ENCODE measurements around the gene INCA1.
A peak's percentile ranks its signal among the peaks of the same experiment; 100 is the strongest.

Gene INCA1

DNA sequence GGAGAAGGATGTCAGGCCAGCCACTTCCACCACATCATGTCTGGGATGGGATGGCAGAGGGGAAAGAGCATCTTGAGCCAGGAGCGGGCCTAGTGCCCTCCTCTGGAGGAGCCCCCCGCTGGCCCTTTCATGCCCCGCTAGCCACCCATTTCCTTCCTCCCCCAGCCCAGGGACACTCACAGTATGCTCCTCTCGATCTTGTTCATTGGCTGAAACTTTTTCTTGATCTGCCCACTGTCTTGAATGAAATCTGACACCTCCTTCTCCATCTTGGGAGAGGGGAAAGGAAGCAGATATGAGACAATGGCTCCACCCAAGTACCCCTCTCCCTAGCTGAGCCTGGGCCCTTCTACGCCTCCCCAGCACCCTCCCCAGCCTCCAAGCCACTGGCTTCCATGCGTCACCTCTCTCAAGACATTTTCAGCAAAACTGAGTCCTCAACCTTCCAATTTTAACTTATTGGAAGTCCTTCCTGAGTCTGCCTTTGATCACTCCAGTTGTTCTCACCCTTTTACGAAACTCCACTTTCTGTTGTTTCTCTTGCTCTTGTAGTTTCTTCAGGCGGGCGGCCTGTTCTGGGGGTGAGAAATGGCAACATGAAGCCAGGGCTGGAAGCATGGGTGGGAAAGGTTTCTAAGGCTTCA lies 36.9 kb downstream of the INCA1 start:
- H3K36me3 ChIP-seq (ENCODE audit: control insufficient read depth in 4 of 4, insufficient read depth in 4 of 4, low read length in 3 of 4): peaks cover 7 to 23% (median 20%) of the 10 kb centered on the region in 4 experiments
- H3K4me3 ChIP-seq (ENCODE audit: control insufficient read depth in 1 of 7, extremely low read depth in 1 of 7, insufficient read depth in 4 of 7, low read depth in 2 of 7, low read length in 6 of 7): no peak overlapping the region
- ChIA-PET POLR2A (no interaction called here), CTCF (interaction anchor here (1.2 kb wide), 2 partner anchors 12 to 24 kb away, joined by 3 read pairs; partner anchors contain the start of gene PFN1)
- no peaks in the 10 kb centered on the region for H3K27me3 ChIP-seq (replicated peaks in 2 of 5; ENCODE audit: control insufficient read depth in 4 of 5, insufficient read depth in 5 of 5, low read length in 4 of 5)
- WGBS (ENCODE audit: insufficient coverage): 89% methylated on average over 5 of the region's 9 CpGs
- H3K9me3 ChIP-seq (ENCODE audit: control extremely low read depth in 1 of 5, control insufficient read depth in 4 of 5, insufficient read depth in 2 of 5, low read depth in 1 of 5, low read length in 4 of 5): no peaks in the 10 kb centered on the region
- peaks cover 0 to under 1% (median 0%) of the 10 kb centered on the region in 4 experiments for H3K4me1 ChIP-seq (ENCODE audit: control extremely low read depth in 1 of 4, control insufficient read depth in 4 of 4, insufficient read depth in 4 of 4, low read length in 3 of 4)
- no peak overlapping the region for H3K27ac ChIP-seq (ENCODE audit: insufficient read depth in 1 of 2, low read depth in 1 of 2, low read length in 2 of 2, poor library complexity in 1 of 2, severe bottlenecking in 2 of 2)
- DNase-seq: no peak

DNA sequence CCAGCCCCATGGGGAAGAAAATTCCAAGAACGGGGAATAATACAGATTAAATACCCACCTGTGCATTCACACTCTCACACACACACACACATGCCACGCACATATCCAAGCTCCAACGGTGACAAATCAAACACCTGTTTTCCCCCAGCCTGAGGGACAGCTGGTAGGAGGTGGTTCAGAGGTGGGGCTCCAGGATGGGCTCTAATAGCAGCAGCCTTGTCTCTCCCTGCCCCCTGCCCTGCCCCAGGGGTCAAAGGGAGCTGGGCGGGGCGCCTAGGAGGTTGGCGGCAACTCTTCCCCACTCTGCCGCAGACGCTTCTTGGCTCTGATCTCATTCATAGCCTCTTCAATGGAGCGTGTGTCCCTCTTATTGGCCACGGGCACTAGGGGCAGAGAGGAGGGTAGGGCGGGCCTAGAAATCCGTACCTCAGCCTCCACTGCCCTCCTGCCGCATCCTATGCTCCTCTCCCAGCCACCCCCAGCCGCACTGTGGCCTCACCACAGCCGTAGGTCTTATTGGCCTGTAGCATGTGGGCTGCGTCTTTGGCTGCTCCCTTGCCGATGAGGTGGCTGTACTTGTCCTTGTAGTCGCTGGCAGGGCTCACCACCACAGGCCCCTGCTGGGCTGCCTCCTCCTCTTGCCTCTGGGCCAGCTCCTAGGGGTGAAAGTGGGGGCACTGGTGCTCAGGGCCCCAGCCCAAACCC lies 37.9 kb downstream of the INCA1 start:
- ChIA-PET POLR2A (no interaction called here), CTCF (interaction anchor here (1.2 to 8.5 kb wide), 4 partner anchors 7 to 23 kb away, joined by 3 to 69 read pairs (median 3); partner anchors contain the start of genes PFN1 and SPAG7)
- H3K4me1 ChIP-seq (ENCODE audit: control extremely low read depth in 1 of 4, control insufficient read depth in 4 of 4, insufficient read depth in 4 of 4, low read length in 3 of 4): no peaks in the 10 kb centered on the region
- H3K4me3 ChIP-seq (ENCODE audit: control insufficient read depth in 1 of 7, extremely low read depth in 1 of 7, insufficient read depth in 4 of 7, low read depth in 2 of 7, low read length in 6 of 7): no peak overlapping the region
- no peak for DNase-seq
- 98% methylated on average over 7 of the region's 18 CpGs for WGBS (ENCODE audit: insufficient coverage)
- H3K36me3 ChIP-seq (ENCODE audit: control insufficient read depth in 4 of 4, insufficient read depth in 4 of 4, low read length in 3 of 4): peaks cover 7 to 23% (median 20%) of the 10 kb centered on the region in 4 experiments
- H3K27ac ChIP-seq (ENCODE audit: insufficient read depth in 1 of 2, low read depth in 1 of 2, low read length in 2 of 2, poor library complexity in 1 of 2, severe bottlenecking in 2 of 2): no peak overlapping the region
- H3K9me3 ChIP-seq (ENCODE audit: control extremely low read depth in 1 of 5, control insufficient read depth in 4 of 5, insufficient read depth in 2 of 5, low read depth in 1 of 5, low read length in 4 of 5): no peaks in the 10 kb centered on the region
- H3K27me3 ChIP-seq (replicated peaks in 2 of 5; ENCODE audit: control insufficient read depth in 4 of 5, insufficient read depth in 5 of 5, low read length in 4 of 5): no peaks in the 10 kb centered on the region

DNA sequence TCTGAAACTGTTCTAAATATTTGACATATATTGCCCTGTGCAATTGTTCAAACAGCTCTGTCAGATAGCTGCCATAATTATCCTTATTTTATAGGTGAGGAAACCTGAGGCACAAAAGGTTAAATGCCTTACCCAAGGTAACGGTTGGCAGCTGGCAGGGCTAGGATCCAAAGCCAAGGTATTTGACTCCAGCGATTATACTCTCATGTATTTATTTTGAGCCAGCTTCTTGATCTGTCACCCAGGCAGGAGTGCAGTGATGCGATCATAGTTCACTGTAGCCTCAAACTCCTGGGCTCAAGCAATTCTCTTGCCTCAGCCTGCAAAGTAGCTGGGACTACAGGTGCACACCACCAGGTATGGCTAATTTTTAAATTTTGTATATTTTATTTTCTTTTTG lies 39.2 kb downstream of the INCA1 start:
- DNase-seq: no peak
- H3K36me3 ChIP-seq (ENCODE audit: control insufficient read depth in 4 of 4, insufficient read depth in 4 of 4, low read length in 3 of 4): peaks cover 7 to 23% (median 20%) of the 10 kb centered on the region in 4 experiments
- H3K27ac ChIP-seq (ENCODE audit: insufficient read depth in 1 of 2, low read depth in 1 of 2, low read length in 2 of 2, poor library complexity in 1 of 2, severe bottlenecking in 2 of 2): no peak overlapping the region
- no peak overlapping the region for H3K4me3 ChIP-seq (ENCODE audit: control insufficient read depth in 1 of 7, extremely low read depth in 1 of 7, insufficient read depth in 4 of 7, low read depth in 2 of 7, low read length in 6 of 7)
- no peaks in the 10 kb centered on the region for H3K9me3 ChIP-seq (ENCODE audit: control extremely low read depth in 1 of 5, control insufficient read depth in 4 of 5, insufficient read depth in 2 of 5, low read depth in 1 of 5, low read length in 4 of 5)
- H3K27me3 ChIP-seq (replicated peaks in 2 of 5; ENCODE audit: control insufficient read depth in 4 of 5, insufficient read depth in 5 of 5, low read length in 4 of 5): no peaks in the 10 kb centered on the region
- 94% methylated on average over 3 of the region's 3 CpGs for WGBS (ENCODE audit: insufficient coverage)
- ChIA-PET POLR2A (no interaction called here), CTCF (interaction anchor here (1.0 to 8.5 kb wide), 4 partner anchors 8 to 49 kb away, joined by 3 to 69 read pairs (median 4); partner anchors contain the start of genes RNF167, SLC25A11 and SPAG7)
- H3K4me1 ChIP-seq (ENCODE audit: control extremely low read depth in 1 of 4, control insufficient read depth in 4 of 4, insufficient read depth in 4 of 4, low read length in 3 of 4): no peaks in the 10 kb centered on the region

DNA sequence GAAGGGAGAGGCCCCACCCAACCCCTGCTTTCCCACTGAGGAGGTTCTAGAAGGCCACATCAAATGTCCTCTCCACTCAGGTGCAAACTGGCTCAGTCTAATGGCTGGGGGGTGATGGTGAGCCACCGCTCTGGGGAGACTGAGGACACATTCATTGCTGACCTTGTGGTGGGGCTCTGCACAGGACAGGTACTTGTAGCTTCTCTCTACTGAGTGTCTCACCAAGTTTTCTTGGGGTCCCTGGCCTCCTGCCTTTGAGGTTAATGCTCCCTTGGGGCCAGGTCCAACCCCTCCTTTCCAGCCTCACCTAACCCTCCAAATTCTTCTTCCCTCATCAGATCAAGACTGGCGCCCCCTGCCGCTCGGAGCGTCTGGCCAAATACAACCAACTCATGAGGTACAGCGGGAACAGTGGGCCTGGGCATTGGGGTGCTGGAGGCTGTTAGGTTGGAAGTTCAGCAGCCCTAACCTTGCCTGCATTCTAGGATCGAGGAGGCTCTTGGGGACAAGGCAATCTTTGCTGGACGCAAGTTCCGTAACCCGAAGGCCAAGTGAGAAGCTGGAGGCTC lies 40.7 kb downstream of the INCA1 start:
- Histone ChIP-seq H3K4me3 (ENCODE audit: control insufficient read depth in 1 of 7, extremely low read depth in 1 of 7, insufficient read depth in 4 of 7, low read depth in 2 of 7, low read length in 6 of 7) (no peak overlapping the region), H3K36me3 (ENCODE audit: control insufficient read depth in 4 of 4, insufficient read depth in 4 of 4, low read length in 3 of 4) (peaks cover 7 to 22% (median 19%) of the 10 kb centered on the region in 4 experiments), H3K9me3 (ENCODE audit: control extremely low read depth in 1 of 5, control insufficient read depth in 4 of 5, insufficient read depth in 2 of 5, low read depth in 1 of 5, low read length in 4 of 5) (no peaks in the 10 kb centered on the region), H3K4me1 (ENCODE audit: control extremely low read depth in 1 of 4, control insufficient read depth in 4 of 4, insufficient read depth in 4 of 4, low read length in 3 of 4) (peaks cover 0 to 4% (median 0%) of the 10 kb centered on the region in 4 experiments), H3K27me3 (replicated peaks in 2 of 5; ENCODE audit: control insufficient read depth in 4 of 5, insufficient read depth in 5 of 5, low read length in 4 of 5) (no peaks in the 10 kb centered on the region), H3K27ac (ENCODE audit: insufficient read depth in 1 of 2, low read depth in 1 of 2, low read length in 2 of 2, poor library complexity in 1 of 2, severe bottlenecking in 2 of 2) (no peak overlapping the region)
- WGBS (ENCODE audit: insufficient coverage): 90% methylated on average over 10 of the region's 10 CpGs
- POLR2A ChIA-PET: no interaction called here
- peak in 2 of 3 donors; percentile 54 to 57 for DNase-seq
- CTCF ChIA-PET: interaction anchor here (0.6 to 8.5 kb wide), 7 partner anchors 9 to 51 kb away, joined by 3 to 69 read pairs (median 4); partner anchors contain the start of genes RNF167, SLC25A11 and SPAG7

DNA sequence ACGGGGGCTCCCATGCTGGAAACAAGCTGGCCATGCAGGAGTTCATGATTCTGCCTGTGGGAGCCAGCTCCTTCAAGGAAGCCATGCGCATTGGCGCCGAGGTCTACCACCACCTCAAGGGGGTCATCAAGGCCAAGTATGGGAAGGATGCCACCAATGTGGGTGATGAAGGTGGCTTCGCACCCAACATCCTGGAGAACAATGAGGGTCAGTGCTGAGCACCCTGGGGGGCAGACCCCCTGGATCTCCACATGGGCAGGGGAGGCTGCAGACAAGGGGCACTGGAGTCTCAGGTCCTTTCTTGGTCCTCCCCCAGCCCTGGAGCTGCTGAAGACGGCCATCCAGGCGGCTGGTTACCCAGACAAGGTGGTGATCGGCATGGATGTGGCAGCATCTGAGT lies 42.2 kb downstream of the INCA1 start:
- POLR2A ChIA-PET: no interaction called here
- Histone ChIP-seq H3K9me3 (ENCODE audit: control extremely low read depth in 1 of 5, control insufficient read depth in 4 of 5, insufficient read depth in 2 of 5, low read depth in 1 of 5, low read length in 4 of 5) (no peaks in the 10 kb centered on the region), H3K27me3 (replicated peaks in 2 of 5; ENCODE audit: control insufficient read depth in 4 of 5, insufficient read depth in 5 of 5, low read length in 4 of 5) (no peaks in the 10 kb centered on the region), H3K36me3 (ENCODE audit: control insufficient read depth in 4 of 4, insufficient read depth in 4 of 4, low read length in 3 of 4) (peaks cover 2 to 14% (median 12%) of the 10 kb centered on the region in 4 experiments), H3K4me1 (ENCODE audit: control extremely low read depth in 1 of 4, control insufficient read depth in 4 of 4, insufficient read depth in 4 of 4, low read length in 3 of 4) (peaks cover 2 to 19% (median 13%) of the 10 kb centered on the region in 4 experiments), H3K4me3 (ENCODE audit: control insufficient read depth in 1 of 7, extremely low read depth in 1 of 7, insufficient read depth in 4 of 7, low read depth in 2 of 7, low read length in 6 of 7) (no peak overlapping the region), H3K27ac (ENCODE audit: insufficient read depth in 1 of 2, low read depth in 1 of 2, low read length in 2 of 2, poor library complexity in 1 of 2, severe bottlenecking in 2 of 2) (no peak overlapping the region)
- CTCF ChIA-PET: interaction anchor here (1.0 to 8.5 kb wide), 7 partner anchors 8 to 52 kb away, joined by 3 to 69 read pairs (median 4); partner anchors contain the start of genes CHRNE and SPAG7
- DNase-seq: no peak
- WGBS (ENCODE audit: insufficient coverage): 99% methylated on average over 6 of the region's 8 CpGs

DNA sequence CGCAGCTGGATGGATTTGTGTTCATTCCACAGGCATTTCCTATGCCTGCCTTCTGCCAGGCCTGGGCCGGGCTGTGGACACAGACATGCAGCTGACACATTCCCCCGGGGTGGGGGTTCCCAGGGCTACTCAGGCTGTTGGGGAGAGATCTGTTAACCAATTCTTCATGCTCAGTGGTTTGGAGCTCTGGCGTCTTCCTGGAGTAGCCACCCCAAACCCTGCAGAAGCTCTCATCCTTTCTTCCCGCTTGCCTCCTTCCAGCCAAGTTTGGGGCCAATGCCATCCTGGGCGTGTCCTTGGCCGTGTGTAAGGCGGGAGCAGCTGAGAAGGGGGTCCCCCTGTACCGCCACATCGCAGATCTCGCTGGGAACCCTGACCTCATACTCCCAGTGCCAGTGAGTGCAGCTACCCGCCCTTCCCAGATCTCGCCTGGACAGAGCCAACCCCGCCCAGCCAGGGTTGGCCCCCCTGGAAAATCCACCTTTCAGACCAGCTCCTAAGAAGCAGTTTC lies 43.8 kb downstream of the INCA1 start:
- DNase-seq: no peak
- Histone ChIP-seq H3K27me3 (replicated peaks in 2 of 5; ENCODE audit: control insufficient read depth in 4 of 5, insufficient read depth in 5 of 5, low read length in 4 of 5) (no peaks in the 10 kb centered on the region), H3K36me3 (ENCODE audit: control insufficient read depth in 4 of 4, insufficient read depth in 4 of 4, low read length in 3 of 4) (peaks cover 0 to 3% (median under 1%) of the 10 kb centered on the region in 4 experiments), H3K4me1 (ENCODE audit: control extremely low read depth in 1 of 4, control insufficient read depth in 4 of 4, insufficient read depth in 4 of 4, low read length in 3 of 4) (peaks cover 2 to 29% (median 22%) of the 10 kb centered on the region in 4 experiments), H3K4me3 (ENCODE audit: control insufficient read depth in 1 of 7, extremely low read depth in 1 of 7, insufficient read depth in 4 of 7, low read depth in 2 of 7, low read length in 6 of 7) (no peak overlapping the region), H3K9me3 (ENCODE audit: control extremely low read depth in 1 of 5, control insufficient read depth in 4 of 5, insufficient read depth in 2 of 5, low read depth in 1 of 5, low read length in 4 of 5) (no peaks in the 10 kb centered on the region), H3K27ac (ENCODE audit: insufficient read depth in 1 of 2, low read depth in 1 of 2, low read length in 2 of 2, poor library complexity in 1 of 2, severe bottlenecking in 2 of 2) (no peak overlapping the region)
- ChIA-PET POLR2A (interaction anchor here (0.7 to 1.6 kb wide), 2 partner anchors 13 to 40 kb away, joined by 3 read pairs; partner anchors contain the start of genes RNF167 and SLC25A11), CTCF (interaction anchor here (8.0 to 8.5 kb wide), 2 partner anchors 13 to 44 kb away, joined by 35 to 69 read pairs; partner anchors contain the start of gene SPAG7)
- 94% methylated on average over 12 of the region's 14 CpGs for WGBS (ENCODE audit: insufficient coverage)

Measured in common myeloid progenitor, CD34-positive (primary cell).